CD4-positive, alpha-beta memory T cell (primary cell): Measurements from ENCODE around the gene TNFRSF1B. TPM values are rescaled to one million over a fixed set of nuclear protein-coding genes. Genes with fewer than 3 reads are reported as not detected.

ENCODE experiments used
- CTCF ChIA-PET: fragments of 350-600 bp; sonication (Branson Sonifier 250); formaldehyde crosslinking; loops from one replicate; lab custom pipeline; 2021; ENCODE audit warnings: inconsistent platforms; ENCODE audit not compliant: partially characterized antibody; lab: Charles Lee
- POLR2A ChIA-PET: fragments of 350-600 bp; sonication (Branson Sonifier 250); formaldehyde crosslinking; loops from one replicate; lab custom pipeline; 2021; ENCODE audit not compliant: partially characterized antibody; lab: Charles Lee
- DNase-seq, 5 donors: peaks; one replicate each; pipeline versions ENCODE4 v3.0.0 to v3.0.0-alpha.2; 2020 to 2022; ENCODE audit warnings: mixed read lengths in 1 of 5
- H3K27ac ChIP-seq: one replicate; pipeline ENCODE4 v1.7.0; 2013; ENCODE audit warnings: low read depth, low read length
- H3K27me3 ChIP-seq: 2 replicates; pipeline ENCODE4 v1.7.0; 2013; ENCODE audit warnings: mild to moderate bottlenecking, low read length, moderate library complexity; ENCODE audit not compliant: insufficient read depth
- H3K36me3 ChIP-seq: 2 replicates; pipeline ENCODE4 v1.7.0; 2013; ENCODE audit warnings: mild to moderate bottlenecking, low read length, moderate library complexity; ENCODE audit not compliant: insufficient read depth
- H3K4me1 ChIP-seq: 2 replicates; pipeline ENCODE4 v1.7.0; 2013; ENCODE audit warnings: mild to moderate bottlenecking, low read length, moderate library complexity; ENCODE audit not compliant: insufficient read depth
- H3K4me3 ChIP-seq, 2 donors: one replicate each; pipeline ENCODE4 v1.7.0; 2013; ENCODE audit warnings: low read length in 2 of 2, mild to moderate bottlenecking in 1 of 2
- H3K9me3 ChIP-seq, 2 donors: one replicate each; pipeline ENCODE4 v1.7.0; 2013; ENCODE audit warnings: low read length in 2 of 2, control low read depth in 1 of 2; ENCODE audit not compliant: control insufficient read depth in 1 of 2
- H3K27ac Mint-ChIP-seq, 7 donors: one replicate each; pipeline ENCODE4 v1.8.0; 2020 to 2021; ENCODE audit warnings: mixed read lengths in 7 of 7, mild to moderate bottlenecking in 6 of 7, inconsistent platforms in 3 of 7, moderate library complexity in 3 of 7
- H3K27me3 Mint-ChIP-seq, 2 donors: one replicate each; pipeline ENCODE4 v1.8.0; 2020 to 2021; ENCODE audit warnings: mixed read lengths in 2 of 2
- H3K36me3 Mint-ChIP-seq, 2 donors: one replicate each; pipeline ENCODE4 v1.8.0; 2020 to 2021; ENCODE audit warnings: mixed read lengths in 2 of 2, inconsistent platforms in 1 of 2, mild to moderate bottlenecking in 1 of 2
- H3K4me1 Mint-ChIP-seq, 4 donors: one replicate each; pipeline ENCODE4 v1.8.0; 2020 to 2021; ENCODE audit warnings: mixed read lengths in 4 of 4, mild to moderate bottlenecking in 1 of 4
- H3K4me3 Mint-ChIP-seq, 8 donors: one replicate each; pipeline ENCODE4 v1.8.0; 2020 to 2021; ENCODE audit warnings: mixed read lengths in 8 of 8, mild to moderate bottlenecking in 7 of 8, moderate library complexity in 6 of 8, inconsistent platforms in 3 of 8
- H3K9me3 Mint-ChIP-seq, 8 donors: one replicate each; pipeline ENCODE4 v1.8.0; 2020 to 2021; ENCODE audit warnings: mixed read lengths in 8 of 8, mild to moderate bottlenecking in 5 of 8, inconsistent platforms in 3 of 8, moderate library complexity in 1 of 8
- intact Hi-C: fragments of 100-400 bp; cut with micrococcal nuclease; formaldehyde crosslinking; loops from one replicate; pipeline ENCODE4 v1.15.1; 2023
- polyA plus RNA-seq, 2 donors: library from polyadenylated mRNA; unstranded; fragments of 300-500 nt; fragmentation: Illumina TruSeq; gene quantifications; one replicate each; pipeline ENCODE4 v1.2.3, GENCODE V29; 2021
- total RNA-seq, 2 experiments: library from RNA; stranded (reverse); gene quantifications; one replicate each; pipeline ENCODE4 v1.2.3, GENCODE V29; 2021

The TNFRSF1B gene
- total and polyA plus RNA-seq, 4 experiments from 2014 or later = 111 to 201 (median 130) TPM

GRCh38 chr1:12134716-12135115, 32.1 kb upstream of the TNFRSF1B start:
- ChIA-PET POLR2A (interaction anchor here (39.9 kb wide), 1 partner anchor 31 kb away, joined by 1713 read pairs; the partner anchor contains the start of gene TNFRSF1B), CTCF (interaction anchor here (0.8 to 1.8 kb wide), 4 partner anchors 10 to 16 kb away, joined by 5 to 8 read pairs (median 5); no protein-coding TSS in a partner anchor)
- Histone ChIP-seq H3K4me3 (no peak overlapping the region), H3K27ac (no peak overlapping the region), H3K4me1 (peaks cover 46% of the 10 kb centered on the region), H3K36me3 (no peaks in the 10 kb centered on the region), H3K27me3 (no peaks in the 10 kb centered on the region), H3K9me3 (no peaks in the 10 kb centered on the region)
- Mint-ChIP-seq H3K4me3 (no peak overlapping the region), H3K9me3 (no peaks in the 10 kb centered on the region), H3K36me3 (no peaks in the 10 kb centered on the region), H3K4me1 (peaks cover 23 to 52% (median 31%) of the 10 kb centered on the region in 4 donors), H3K27ac (peak overlapping the region in 1 of 7 donors; percentile 65), H3K27me3 (no peaks in the 10 kb centered on the region)
- DNase-seq = no peak
- intact Hi-C loops = no loop called here

GRCh38 chr1:12135612-12136011, 31.2 kb upstream of the TNFRSF1B start:
- Histone ChIP-seq H3K27ac (no peak overlapping the region), H3K4me1 (peaks cover 41% of the 10 kb centered on the region), H3K36me3 (no peaks in the 10 kb centered on the region), H3K27me3 (no peaks in the 10 kb centered on the region), H3K4me3 (no peak overlapping the region), H3K9me3 (no peaks in the 10 kb centered on the region)
- POLR2A ChIA-PET = interaction anchor here (39.9 kb wide), 1 partner anchor 31 kb away, joined by 1713 read pairs; the partner anchor contains the start of gene TNFRSF1B
- intact Hi-C loops = no loop called here
- no peaks in the 10 kb centered on the region for H3K9me3 Mint-ChIP-seq
- H3K27ac Mint-ChIP-seq = peak overlapping the region in 4 of 7 donors; percentile 41 to 70 (median 54)
- DNase-seq = no peak
- no peaks in the 10 kb centered on the region for H3K27me3 Mint-ChIP-seq
- CTCF ChIA-PET = interaction anchor here (0.8 to 1.2 kb wide), 2 partner anchors 11 to 15 kb away, joined by 5 read pairs; no protein-coding TSS in a partner anchor
- H3K4me3 Mint-ChIP-seq = no peak overlapping the region
- H3K36me3 Mint-ChIP-seq = no peaks in the 10 kb centered on the region
- H3K4me1 Mint-ChIP-seq = peaks cover 22 to 46% (median 26%) of the 10 kb centered on the region in 4 donors

- peak overlapping the region in 1 of 7 donors; percentile 8 for H3K27ac Mint-ChIP-seq
Observed at GRCh38 chr1:12136916-12137610, 29.7 kb upstream of the TNFRSF1B start.

GRCh38 chr1:12138196-12139168, 28.3 kb upstream of the TNFRSF1B start:
- Histone ChIP-seq H3K4me3 (no peak overlapping the region), H3K27me3 (no peaks in the 10 kb centered on the region), H3K4me1 (peaks cover 25% of the 10 kb centered on the region), H3K36me3 (no peaks in the 10 kb centered on the region), H3K9me3 (no peaks in the 10 kb centered on the region), H3K27ac (no peak overlapping the region)
- H3K27me3 Mint-ChIP-seq = no peaks in the 10 kb centered on the region
- ChIA-PET POLR2A (interaction anchor here (1.1 to 39.9 kb wide), 2 partner anchors 11 to 28 kb away, joined by 3 to 1713 read pairs; partner anchors contain the start of gene TNFRSF1B), CTCF (interaction anchor here (0.6 to 1.8 kb wide), 5 partner anchors 12 to 38 kb away, joined by 3 to 8 read pairs (median 5); no protein-coding TSS in a partner anchor)
- H3K4me3 Mint-ChIP-seq = no peak overlapping the region
- no peaks in the 10 kb centered on the region for H3K9me3 Mint-ChIP-seq
- intact Hi-C loops = no loop called here
- H3K27ac Mint-ChIP-seq = peak overlapping the region in 1 of 7 donors; percentile 29
- H3K4me1 Mint-ChIP-seq = peaks cover 12 to 30% (median 17%) of the 10 kb centered on the region in 4 donors
- no peak for DNase-seq
- H3K36me3 Mint-ChIP-seq = no peaks in the 10 kb centered on the region

More at GRCh38 chr1:12136916-12137610, 29.7 kb upstream of the TNFRSF1B start:
- Histone ChIP-seq H3K27ac (no peak overlapping the region), H3K4me1 (peaks cover 27% of the 10 kb centered on the region), H3K4me3 (no peak overlapping the region), H3K9me3 (no peaks in the 10 kb centered on the region), H3K36me3 (no peaks in the 10 kb centered on the region), H3K27me3 (no peaks in the 10 kb centered on the region)
- ChIA-PET POLR2A (interaction anchor here (1.1 to 39.9 kb wide), 2 partner anchors 9 to 29 kb away, joined by 3 to 1713 read pairs; partner anchors contain the start of gene TNFRSF1B), CTCF (interaction anchor here (0.6 to 1.8 kb wide), 10 partner anchors 11 to 521 kb away, joined by 3 to 8 read pairs (median 3); no protein-coding TSS in a partner anchor)
- DNase-seq = no peak
- no peaks in the 10 kb centered on the region for H3K9me3 Mint-ChIP-seq
- intact Hi-C loops = no loop called here
- peaks cover 17 to 35% (median 22%) of the 10 kb centered on the region in 4 donors for H3K4me1 Mint-ChIP-seq
- H3K27me3 Mint-ChIP-seq = no peaks in the 10 kb centered on the region
- no peak overlapping the region for H3K4me3 Mint-ChIP-seq
- no peaks in the 10 kb centered on the region for H3K36me3 Mint-ChIP-seq

GRCh38 chr1:12140016-12140415, 26.8 kb upstream of the TNFRSF1B start:
- Histone ChIP-seq H3K27me3 (no peaks in the 10 kb centered on the region), H3K4me1 (peaks cover 25% of the 10 kb centered on the region), H3K27ac (no peak overlapping the region), H3K36me3 (no peaks in the 10 kb centered on the region), H3K4me3 (no peak overlapping the region), H3K9me3 (no peaks in the 10 kb centered on the region)
- H3K9me3 Mint-ChIP-seq = no peaks in the 10 kb centered on the region
- intact Hi-C loops = no loop called here
- H3K27me3 Mint-ChIP-seq = no peaks in the 10 kb centered on the region
- POLR2A ChIA-PET = interaction anchor here (39.9 kb wide), 1 partner anchor 26 kb away, joined by 1713 read pairs; the partner anchor contains the start of gene TNFRSF1B
- peak overlapping the region in 3 of 7 donors; percentile 29 to 42 (median 29) for H3K27ac Mint-ChIP-seq
- H3K36me3 Mint-ChIP-seq = no peaks in the 10 kb centered on the region
- no peak overlapping the region for H3K4me3 Mint-ChIP-seq
- CTCF ChIA-PET = interaction anchor here (0.8 kb wide), 1 partner anchor 11 kb away, joined by 3 read pairs; no protein-coding TSS in a partner anchor
- H3K4me1 Mint-ChIP-seq = peaks cover 13 to 33% (median 19%) of the 10 kb centered on the region in 4 donors
- DNase-seq = no peak

GRCh38 chr1:12140515-12141162, 26.2 kb upstream of the TNFRSF1B start:
- Histone ChIP-seq H3K36me3 (no peaks in the 10 kb centered on the region), H3K4me3 (no peak overlapping the region), H3K4me1 (peaks cover 31% of the 10 kb centered on the region), H3K9me3 (no peaks in the 10 kb centered on the region), H3K27ac (no peak overlapping the region), H3K27me3 (no peaks in the 10 kb centered on the region)
- POLR2A ChIA-PET = interaction anchor here (39.9 to 50.6 kb wide), 2 partner anchors 2 to 26 kb away, joined by 1713 read pairs; partner anchors contain the start of gene TNFRSF1B
- no peak for DNase-seq
- peaks cover 15 to 39% (median 22%) of the 10 kb centered on the region in 4 donors for H3K4me1 Mint-ChIP-seq
- H3K27me3 Mint-ChIP-seq = no peaks in the 10 kb centered on the region
- CTCF ChIA-PET = interaction anchor here (0.8 kb wide), 2 partner anchors 10 to 13 kb away, joined by 3 read pairs; no protein-coding TSS in a partner anchor
- no peaks in the 10 kb centered on the region for H3K9me3 Mint-ChIP-seq
- intact Hi-C loops = no loop called here
- H3K4me3 Mint-ChIP-seq = no peak overlapping the region
- H3K27ac Mint-ChIP-seq = peak overlapping the region in 1 of 7 donors; percentile 46
- no peaks in the 10 kb centered on the region for H3K36me3 Mint-ChIP-seq
